IMR-90 (cell line): ENCODE measurements around the gene LOXL4. TPM values are rescaled to one million over a fixed set of nuclear protein-coding genes. Genes with fewer than 3 reads are reported as not detected.

Source experiments
- ATAC-seq: fragments of 200-7000 bp; cut with Tn5 transposase; 2 replicates; pipeline ENCODE4 v1.9.1; 2020; ENCODE audit warnings: low read depth, mild to moderate bottlenecking, moderate library complexity
- BruUV-seq: library from RNA; stranded (reverse); fragments of 400-500 nt; replicated peaks from 2 replicates; lab custom pipeline; 2021; lab: Mats Ljungman, UMichigan
- CTCF ChIA-PET: fragments of 300-600 bp; formaldehyde crosslinking; extraction: SDS; loops from one replicate; lab custom pipeline; 2021; ENCODE audit warnings: antibody characterized with exemption; lab: Yijun Ruan, JAX
- POLR2A ChIA-PET: fragments of 300-600 bp; sonication (Branson Sonifier 250); formaldehyde crosslinking; loops from one replicate; lab custom pipeline; 2022; ENCODE audit warnings: antibody characterized with exemption; ENCODE audit not compliant: unreplicated experiment; lab: Charles Lee
- DNase-seq: peaks from one replicate; pipeline ENCODE4 v3.0.0; 2013
- H2AFZ ChIP-seq: replicated peaks from 2 replicates; pipeline ENCODE3; 2013; ENCODE audit warnings: low read length, mild to moderate bottlenecking; ENCODE audit not compliant: poor library complexity
- H2AK5ac ChIP-seq: 2 replicates; pipeline ENCODE4 v1.6.1; 2013; ENCODE audit warnings: low read depth, low read length, inconsistent platforms
- H2AK9ac ChIP-seq: replicated peaks from 2 replicates; pipeline ENCODE3; 2013; ENCODE audit warnings: mild to moderate bottlenecking, low read depth, low read length, moderate library complexity; ENCODE audit not compliant: poor library complexity
- H2BK120ac ChIP-seq: 2 replicates; pipeline ENCODE4 v1.6.1; 2013; ENCODE audit warnings: low read depth, low read length, inconsistent platforms
- H2BK15ac ChIP-seq: 3 replicates; pipeline ENCODE4 v1.6.1; 2013; ENCODE audit warnings: low read depth, low read length, inconsistent platforms
- H2BK20ac ChIP-seq: 2 replicates; pipeline ENCODE4 v1.6.1; 2013; ENCODE audit warnings: low read depth, mild to moderate bottlenecking, inconsistent platforms, low read length, moderate library complexity
- H2BK5ac ChIP-seq: 2 replicates; pipeline ENCODE4 v1.6.1; 2013; ENCODE audit warnings: mild to moderate bottlenecking, low read depth, low read length, inconsistent platforms; ENCODE audit not compliant: poor library complexity, severe bottlenecking
- H3K14ac ChIP-seq: replicated peaks from 2 replicates; pipeline ENCODE4 v1.6.1; 2013; ENCODE audit warnings: low read depth, low read length, inconsistent platforms
- H3K18ac ChIP-seq: 2 replicates; pipeline ENCODE4 v1.6.1; 2013; ENCODE audit warnings: low read depth, low read length, control low read depth
- H3K23ac ChIP-seq: 2 replicates; pipeline ENCODE4 v1.6.1; 2013; ENCODE audit warnings: low read depth, low read length, inconsistent platforms
- H3K27ac ChIP-seq: 2 replicates; pipeline ENCODE4 v1.5.1; 2013; ENCODE audit warnings: mild to moderate bottlenecking, control low read depth, low read length; ENCODE audit not compliant: insufficient read depth
- H3K27me3 ChIP-seq: 2 replicates; pipeline ENCODE4 v1.6.1; 2013; ENCODE audit warnings: low read length; ENCODE audit not compliant: control insufficient read depth, insufficient read depth
- H3K36me3 ChIP-seq: 2 replicates; pipeline ENCODE4 v1.6.1; 2013; ENCODE audit warnings: low read length, mixed read lengths; ENCODE audit not compliant: control insufficient read depth, insufficient read depth
- H3K4ac ChIP-seq: 2 replicates; pipeline ENCODE4 v1.6.1; 2013; ENCODE audit warnings: low read depth, low read length, inconsistent platforms
- H3K4me1 ChIP-seq: 2 replicates; pipeline ENCODE4 v1.6.1; 2013; ENCODE audit warnings: low read length, mixed read lengths; ENCODE audit not compliant: control insufficient read depth, insufficient read depth
- H3K4me2 ChIP-seq: 2 replicates; pipeline ENCODE4 v1.6.1; 2013; ENCODE audit warnings: low read depth, mild to moderate bottlenecking, control low read depth, low read length, moderate library complexity
- H3K4me3 ChIP-seq: 2 replicates; pipeline ENCODE4 v1.5.1; 2013; ENCODE audit warnings: low read depth, mild to moderate bottlenecking, control low read depth, low read length, moderate library complexity; ENCODE audit not compliant: insufficient read depth
- H3K56ac ChIP-seq: 2 replicates; pipeline ENCODE4 v1.6.1; 2013; ENCODE audit warnings: low read length, inconsistent platforms; ENCODE audit not compliant: insufficient read depth; ENCODE audit errors: extremely low read depth
- H3K79me1 ChIP-seq, 2 experiments: 2 replicates each; pipeline ENCODE4 v1.6.1; 2013; ENCODE audit warnings: low read length in 2 of 2, inconsistent platforms in 1 of 2, low read depth in 1 of 2
- H3K9ac ChIP-seq: 2 replicates; pipeline ENCODE4 v1.6.1; 2013; ENCODE audit warnings: low read depth, low read length, control low read depth
- H3K9me1 ChIP-seq: 2 replicates; pipeline ENCODE4 v1.6.1; 2013; ENCODE audit warnings: low read length, inconsistent platforms; ENCODE audit not compliant: insufficient read depth
- H3K9me3 ChIP-seq: 2 replicates; pipeline ENCODE4 v1.6.1; 2013; ENCODE audit warnings: low read length; ENCODE audit not compliant: control insufficient read depth, insufficient read depth
- H4K20me1 ChIP-seq: 2 replicates; pipeline ENCODE4 v1.6.1; 2013; ENCODE audit warnings: low read length, inconsistent platforms; ENCODE audit not compliant: insufficient read depth
- H4K5ac ChIP-seq: 2 replicates; pipeline ENCODE4 v1.6.1; 2013; ENCODE audit warnings: mild to moderate bottlenecking, low read depth, low read length, control low read depth
- H4K8ac ChIP-seq, 2 experiments: 2 replicates each; pipeline ENCODE4 v1.6.1; 2013; ENCODE audit warnings: low read depth in 2 of 2, low read length in 2 of 2, control low read depth in 1 of 2, inconsistent platforms in 1 of 2
- H4K91ac ChIP-seq: 2 replicates; pipeline ENCODE4 v1.6.1; 2013; ENCODE audit warnings: low read depth, low read length, inconsistent platforms; ENCODE audit not compliant: insufficient read depth
- CHD1 ChIP-seq: IDR thresholded peaks from 2 replicates; pipeline ENCODE4 v1.6.1; 2012; ENCODE audit warnings: low read depth, low read length, improper control_type of control experiment
- FOS ChIP-seq: fragments of 150-350 bp; IDR thresholded peaks from 2 replicates; pipeline ENCODE4 v1.6.1; 2016; ENCODE audit warnings: low read depth, low read length
- MAFK ChIP-seq: IDR thresholded peaks from 2 replicates; pipeline ENCODE4 v1.6.1; 2012; ENCODE audit warnings: low read depth, low read length, improper control_type of control experiment
- MAZ ChIP-seq: IDR thresholded peaks from 2 replicates; pipeline ENCODE4 v1.6.1; 2012; ENCODE audit warnings: low read depth, mild to moderate bottlenecking, low read length, improper control_type of control experiment, moderate library complexity, borderline replicate concordance
- MXI1 ChIP-seq: IDR thresholded peaks from 2 replicates; pipeline ENCODE4 v1.6.1; 2012; ENCODE audit warnings: low read depth, mild to moderate bottlenecking, low read length, moderate library complexity, borderline replicate concordance
- NFE2L2 ChIP-seq: fragments of 150-350 bp; IDR thresholded peaks from 2 replicates; pipeline ENCODE4 v1.6.1; 2016; ENCODE audit warnings: low read depth, mild to moderate bottlenecking, low read length
- POLR2A ChIP-seq: IDR thresholded peaks from 2 replicates; pipeline ENCODE4 v1.6.1; 2012; ENCODE audit warnings: mild to moderate bottlenecking, low read depth, low read length
- RAD21 ChIP-seq: IDR thresholded peaks from 2 replicates; pipeline ENCODE4 v1.6.1; 2012; ENCODE audit warnings: low read length, improper control_type of control experiment
- RCOR1 ChIP-seq: IDR thresholded peaks from 2 replicates; pipeline ENCODE4 v1.6.1; 2012; ENCODE audit warnings: mild to moderate bottlenecking, low read length, improper control_type of control experiment; ENCODE audit not compliant: insufficient replicate concordance
- RFX5 ChIP-seq: IDR thresholded peaks from 2 replicates; pipeline ENCODE4 v1.8.0; 2012; ENCODE audit warnings: low read depth, mild to moderate bottlenecking, low read length, moderate library complexity
- WGBS, 2 experiments: methylation state at CpG; one replicate each; pipeline versions ENCODE4 v1.1.5 to v1.1.7; 2013; ENCODE audit warnings: missing lambda C conversion rate in 2 of 2; ENCODE audit not compliant: insufficient read length in 1 of 2; ENCODE audit errors: extremely low coverage in 2 of 2; 5-methylcytosine and 5-hydroxymethylcytosine counted together
- dilution Hi-C: fragments of 300-500 bp; cut with HindIII; formaldehyde crosslinking; loops from one replicate; pipeline ENCODE4 v1.14.3; 2018; ENCODE audit warnings: low sequenced_read_pairs; ENCODE audit not compliant: unreplicated experiment
- in situ Hi-C: fragments of 300-500 bp; cut with MboI; formaldehyde crosslinking; loops from 3 replicates; pipeline ENCODE4 v1.14.3; 2019; ENCODE audit warnings: low sequenced_read_pairs, inconsistent platforms, mixed read lengths
- intact Hi-C: fragments of 100-400 bp; cut with micrococcal nuclease; formaldehyde crosslinking; loops from 2 replicates; pipeline ENCODE4 v1.10.0; 2022
- polyA plus RNA-seq, 3 experiments: library from polyadenylated mRNA; depleted of rRNA; stranded (reverse); fragments of >200 nt; gene quantifications; 2 replicates each; pipeline ENCODE4 v1.2.3, GENCODE V29; 2012; ENCODE audit warnings: low replicate concordance in 1 of 3
- total RNA-seq: library from RNA; depleted of rRNA; stranded (reverse); fragments of >200 nt; gene quantifications from 2 replicates; pipeline ENCODE4 v1.2.3, GENCODE V29; 2012
- TF ChIP-seq, protein P1 (sequence below): fragments of 150-350 bp; IDR thresholded peaks from 2 replicates; pipeline ENCODE4 v1.6.1; 2016; ENCODE audit warnings: low read depth, mild to moderate bottlenecking, low read length, moderate library complexity, borderline replicate concordance
- TF ChIP-seq, protein P2 (sequence below): conservative IDR thresholded peaks from 2 replicates; pipeline ENCODE4 v1.5.1; 2012; ENCODE audit warnings: mild to moderate bottlenecking, low read depth, low read length, improper control_type of control experiment
- TF ChIP-seq, protein P3 (sequence below): fragments of 150-350 bp; IDR thresholded peaks from 2 replicates; pipeline ENCODE4 v1.6.1; 2017; ENCODE audit warnings: mild to moderate bottlenecking, antibody characterized with exemption, low read length, low read depth

LOXL4 gene
- total and polyA plus RNA-seq, 2 of the 4 experiments (the other 2 are of a cell fraction), result 20.8 to 26.7 TPM

DNA sequence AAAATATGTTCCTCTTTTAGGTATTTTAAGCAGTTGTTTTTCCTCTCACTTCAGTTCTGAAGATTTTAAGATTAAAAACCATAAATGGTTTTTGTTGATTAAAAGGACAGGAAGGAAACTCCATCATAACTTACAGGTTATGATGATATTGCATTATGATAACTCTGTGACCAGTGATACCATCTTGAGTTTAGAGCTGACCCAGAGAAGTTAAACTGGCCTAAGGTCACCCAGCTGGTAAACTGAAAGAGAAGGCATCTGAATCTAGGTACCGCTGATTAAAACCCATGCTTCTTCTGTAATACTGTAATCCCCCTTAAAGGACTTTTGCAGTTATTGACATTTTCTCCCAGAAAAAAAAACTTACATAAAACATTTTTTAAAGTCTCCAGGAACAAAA lies 29.6 kb downstream of the LOXL4 start:
- Histone ChIP-seq H4K91ac (no peak overlapping the region), H4K20me1 (no peaks in the 10 kb centered on the region), H3K36me3 (peaks cover 9% of the 10 kb centered on the region), H3K4me2 (no peak overlapping the region), H2AFZ (no peak overlapping the region), H3K56ac (no peak overlapping the region), H2BK15ac (no peak overlapping the region), H2AK5ac (no peak overlapping the region), H3K79me1 (no peaks in the 10 kb centered on the region; a peak in 1 of 4 replicates), H3K9ac (no peak overlapping the region), H3K14ac (no peak overlapping the region), H2AK9ac (no peak overlapping the region), H2BK120ac (no peak overlapping the region), H3K18ac (no peak overlapping the region), H3K4ac (no peak overlapping the region), H2BK20ac (no peak overlapping the region), H3K23ac (no peak overlapping the region), H3K27ac (no peak overlapping the region), H4K8ac (no peak overlapping the region), H3K4me1 (no peaks in the 10 kb centered on the region), H4K5ac (no peak overlapping the region), H3K27me3 (no peaks in the 10 kb centered on the region), H3K9me3 (no peaks in the 10 kb centered on the region), H3K4me3 (no peak overlapping the region), H2BK5ac (no peak overlapping the region), H3K9me1 (no peaks in the 10 kb centered on the region)
- in situ Hi-C loops, result no loop called here
- POLR2A ChIA-PET, result no interaction called here
- no peak for ATAC-seq
- TF ChIP-seq CHD1 (no peak), RCOR1 (no peak), POLR2A (no peak), MAFK (no peak), MAZ (no peak), NFE2L2 (no peak), RAD21 (no peak), RFX5 (no peak), FOS (no peak), MXI1 (no peak)
- TF ChIP-seq, protein P1, sequence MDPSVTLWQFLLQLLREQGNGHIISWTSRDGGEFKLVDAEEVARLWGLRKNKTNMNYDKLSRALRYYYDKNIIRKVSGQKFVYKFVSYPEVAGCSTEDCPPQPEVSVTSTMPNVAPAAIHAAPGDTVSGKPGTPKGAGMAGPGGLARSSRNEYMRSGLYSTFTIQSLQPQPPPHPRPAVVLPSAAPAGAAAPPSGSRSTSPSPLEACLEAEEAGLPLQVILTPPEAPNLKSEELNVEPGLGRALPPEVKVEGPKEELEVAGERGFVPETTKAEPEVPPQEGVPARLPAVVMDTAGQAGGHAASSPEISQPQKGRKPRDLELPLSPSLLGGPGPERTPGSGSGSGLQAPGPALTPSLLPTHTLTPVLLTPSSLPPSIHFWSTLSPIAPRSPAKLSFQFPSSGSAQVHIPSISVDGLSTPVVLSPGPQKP, result no peak
- TF ChIP-seq, protein P2, sequence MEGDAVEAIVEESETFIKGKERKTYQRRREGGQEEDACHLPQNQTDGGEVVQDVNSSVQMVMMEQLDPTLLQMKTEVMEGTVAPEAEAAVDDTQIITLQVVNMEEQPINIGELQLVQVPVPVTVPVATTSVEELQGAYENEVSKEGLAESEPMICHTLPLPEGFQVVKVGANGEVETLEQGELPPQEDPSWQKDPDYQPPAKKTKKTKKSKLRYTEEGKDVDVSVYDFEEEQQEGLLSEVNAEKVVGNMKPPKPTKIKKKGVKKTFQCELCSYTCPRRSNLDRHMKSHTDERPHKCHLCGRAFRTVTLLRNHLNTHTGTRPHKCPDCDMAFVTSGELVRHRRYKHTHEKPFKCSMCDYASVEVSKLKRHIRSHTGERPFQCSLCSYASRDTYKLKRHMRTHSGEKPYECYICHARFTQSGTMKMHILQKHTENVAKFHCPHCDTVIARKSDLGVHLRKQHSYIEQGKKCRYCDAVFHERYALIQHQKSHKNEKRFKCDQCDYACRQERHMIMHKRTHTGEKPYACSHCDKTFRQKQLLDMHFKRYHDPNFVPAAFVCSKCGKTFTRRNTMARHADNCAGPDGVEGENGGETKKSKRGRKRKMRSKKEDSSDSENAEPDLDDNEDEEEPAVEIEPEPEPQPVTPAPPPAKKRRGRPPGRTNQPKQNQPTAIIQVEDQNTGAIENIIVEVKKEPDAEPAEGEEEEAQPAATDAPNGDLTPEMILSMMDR, result no peak
- TF ChIP-seq, protein P3, sequence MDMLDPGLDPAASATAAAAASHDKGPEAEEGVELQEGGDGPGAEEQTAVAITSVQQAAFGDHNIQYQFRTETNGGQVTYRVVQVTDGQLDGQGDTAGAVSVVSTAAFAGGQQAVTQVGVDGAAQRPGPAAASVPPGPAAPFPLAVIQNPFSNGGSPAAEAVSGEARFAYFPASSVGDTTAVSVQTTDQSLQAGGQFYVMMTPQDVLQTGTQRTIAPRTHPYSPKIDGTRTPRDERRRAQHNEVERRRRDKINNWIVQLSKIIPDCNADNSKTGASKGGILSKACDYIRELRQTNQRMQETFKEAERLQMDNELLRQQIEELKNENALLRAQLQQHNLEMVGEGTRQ, result no peak
- WGBS, 2 experiments, result no CpG with 5 or more reads among the region's 1 CpG
- no peak for DNase-seq
- CTCF ChIA-PET, result interaction anchor here (0.9 to 1.3 kb wide), 2 partner anchors 24 to 68 kb away, joined by 4 read pairs; no protein-coding TSS in a partner anchor
- no TSS peak for BruUV-seq
- dilution Hi-C loops, result no loop called here
- intact Hi-C loops, result no loop called here
